Left ventricle myocardium inferior (tissue), 1 donor: ENCODE measurements around the gene CTXN1. TPM values are rescaled to one million over a fixed set of nuclear protein-coding genes. Genes with fewer than 3 reads are reported as not detected.

Experiments used
- DNase-seq: peaks from one replicate; pipeline ENCODE4 v3.0.0-alpha.2; 2020
- H3K27ac ChIP-seq: fragments of 200-600 bp; replicated peaks from 2 replicates; pipeline ENCODE4 v1.8.0; 2021
- H3K27me3 ChIP-seq: fragments of 200-600 bp; 2 replicates; pipeline ENCODE4 v1.8.0; 2021; ENCODE audit warnings: low read depth
- H3K36me3 ChIP-seq: fragments of 200-600 bp; 2 replicates; pipeline ENCODE4 v1.8.0; 2021
- H3K4me1 ChIP-seq: fragments of 200-600 bp; 2 replicates; pipeline ENCODE4 v1.8.0; 2021
- H3K4me3 ChIP-seq: fragments of 200-600 bp; 2 replicates; pipeline ENCODE4 v1.8.0; 2021; ENCODE audit warnings: mild to moderate bottlenecking, moderate library complexity
- H3K9me3 ChIP-seq: fragments of 200-600 bp; replicated peaks from 2 replicates; pipeline ENCODE4 v1.8.0; 2021
- intact Hi-C: fragments of 100-400 bp; cut with micrococcal nuclease; formaldehyde crosslinking; loops from one replicate; pipeline ENCODE4 v1.11.0; 2022
- total RNA-seq: library from RNA; stranded (reverse); fragmentation: NEBNext Ultra II Directional; extraction: Animal tissue kit (Norgen Biotek cat#: 25700); gene quantifications from one replicate; pipeline ENCODE4 v1.2.1, GENCODE V29; 2021
- TF ChIP-seq, protein P1 (sequence below): fragments of 200-600 bp; IDR thresholded peaks from 2 replicates; pipeline ENCODE4 v1.8.0; 2021; ENCODE audit warnings: antibody characterized with exemption, mild to moderate bottlenecking, borderline replicate concordance
- donor health status: DM: no; HTN: yes; CAD: no; lungs with severe emphysema.

The CTXN1 gene
- total RNA-seq, 1 donor from 2014 or later = 0.22 TPM

GRCh38 chr19:7969555-7969939 lies 43.6 kb upstream of the CTXN1 start:
- Histone ChIP-seq H3K36me3 (peaks cover 71% of the 10 kb centered on the region), H3K27ac (no peak overlapping the region), H3K4me3 (no peak overlapping the region), H3K4me1 (peaks cover 16% of the 10 kb centered on the region), H3K9me3 (no peaks in the 10 kb centered on the region), H3K27me3 (no peaks in the 10 kb centered on the region)
- TF ChIP-seq, protein P1, sequence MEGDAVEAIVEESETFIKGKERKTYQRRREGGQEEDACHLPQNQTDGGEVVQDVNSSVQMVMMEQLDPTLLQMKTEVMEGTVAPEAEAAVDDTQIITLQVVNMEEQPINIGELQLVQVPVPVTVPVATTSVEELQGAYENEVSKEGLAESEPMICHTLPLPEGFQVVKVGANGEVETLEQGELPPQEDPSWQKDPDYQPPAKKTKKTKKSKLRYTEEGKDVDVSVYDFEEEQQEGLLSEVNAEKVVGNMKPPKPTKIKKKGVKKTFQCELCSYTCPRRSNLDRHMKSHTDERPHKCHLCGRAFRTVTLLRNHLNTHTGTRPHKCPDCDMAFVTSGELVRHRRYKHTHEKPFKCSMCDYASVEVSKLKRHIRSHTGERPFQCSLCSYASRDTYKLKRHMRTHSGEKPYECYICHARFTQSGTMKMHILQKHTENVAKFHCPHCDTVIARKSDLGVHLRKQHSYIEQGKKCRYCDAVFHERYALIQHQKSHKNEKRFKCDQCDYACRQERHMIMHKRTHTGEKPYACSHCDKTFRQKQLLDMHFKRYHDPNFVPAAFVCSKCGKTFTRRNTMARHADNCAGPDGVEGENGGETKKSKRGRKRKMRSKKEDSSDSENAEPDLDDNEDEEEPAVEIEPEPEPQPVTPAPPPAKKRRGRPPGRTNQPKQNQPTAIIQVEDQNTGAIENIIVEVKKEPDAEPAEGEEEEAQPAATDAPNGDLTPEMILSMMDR = no peak
- no peak for DNase-seq
- intact Hi-C loops = no loop called here

DNA sequence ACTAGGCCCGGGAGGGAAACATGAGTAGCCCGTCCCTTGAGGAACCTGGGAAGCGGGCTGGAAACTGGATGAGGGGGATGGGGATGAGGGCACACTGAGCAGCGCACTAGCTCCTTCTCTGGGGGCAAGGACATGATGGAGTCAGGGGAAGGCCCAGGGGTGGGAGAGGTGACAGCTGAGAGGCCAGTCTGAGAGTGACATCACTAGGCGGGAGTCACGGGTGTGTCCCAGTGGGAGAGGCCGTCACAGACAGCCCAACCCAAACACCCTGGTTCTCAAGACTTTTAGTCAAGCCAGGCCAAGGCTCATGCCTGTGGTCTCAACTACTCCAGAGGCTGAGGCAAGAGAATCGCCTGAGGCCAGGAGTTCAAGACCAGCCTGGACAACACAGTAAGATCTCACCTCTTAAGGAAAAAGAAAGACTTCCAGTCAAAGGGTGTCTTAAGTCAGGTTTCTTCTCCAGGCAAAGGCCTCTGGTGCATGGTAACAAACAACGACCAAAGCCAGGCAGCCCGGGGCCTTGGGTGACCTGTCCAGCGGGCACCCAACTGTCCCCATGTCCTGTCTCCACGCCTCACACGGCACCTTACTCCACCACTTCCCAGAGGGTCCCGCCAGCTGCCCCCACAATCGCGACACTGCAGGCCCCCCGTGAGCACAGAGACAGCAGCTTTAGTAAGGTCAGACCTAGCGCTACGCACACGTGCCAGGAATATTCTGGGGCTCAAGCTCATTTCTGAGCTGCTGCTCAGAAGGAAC lies 43.0 kb upstream of the CTXN1 start:
- H3K27me3 ChIP-seq = no peaks in the 10 kb centered on the region
- peaks cover 10% of the 10 kb centered on the region for H3K4me1 ChIP-seq
- no peak overlapping the region for H3K27ac ChIP-seq
- peaks cover 77% of the 10 kb centered on the region for H3K36me3 ChIP-seq
- H3K9me3 ChIP-seq = no peaks in the 10 kb centered on the region
- intact Hi-C loops = no loop called here
- H3K4me3 ChIP-seq = no peak overlapping the region
- no peak for DNase-seq
- TF ChIP-seq, protein P1 = no peak

- H3K9me3 ChIP-seq = no peaks in the 10 kb centered on the region
- no peak overlapping the region for H3K4me3 ChIP-seq
- peaks cover 5% of the 10 kb centered on the region for H3K4me1 ChIP-seq
- no peak for DNase-seq
- H3K27me3 ChIP-seq = no peaks in the 10 kb centered on the region
- intact Hi-C loops = no loop called here
- TF ChIP-seq, protein P1 = no peak
- peaks cover 78% of the 10 kb centered on the region for H3K36me3 ChIP-seq
- H3K27ac ChIP-seq = no peak overlapping the region
Observed at GRCh38 chr19:7968008-7968795, 42.3 kb upstream of the CTXN1 start.

DNA sequence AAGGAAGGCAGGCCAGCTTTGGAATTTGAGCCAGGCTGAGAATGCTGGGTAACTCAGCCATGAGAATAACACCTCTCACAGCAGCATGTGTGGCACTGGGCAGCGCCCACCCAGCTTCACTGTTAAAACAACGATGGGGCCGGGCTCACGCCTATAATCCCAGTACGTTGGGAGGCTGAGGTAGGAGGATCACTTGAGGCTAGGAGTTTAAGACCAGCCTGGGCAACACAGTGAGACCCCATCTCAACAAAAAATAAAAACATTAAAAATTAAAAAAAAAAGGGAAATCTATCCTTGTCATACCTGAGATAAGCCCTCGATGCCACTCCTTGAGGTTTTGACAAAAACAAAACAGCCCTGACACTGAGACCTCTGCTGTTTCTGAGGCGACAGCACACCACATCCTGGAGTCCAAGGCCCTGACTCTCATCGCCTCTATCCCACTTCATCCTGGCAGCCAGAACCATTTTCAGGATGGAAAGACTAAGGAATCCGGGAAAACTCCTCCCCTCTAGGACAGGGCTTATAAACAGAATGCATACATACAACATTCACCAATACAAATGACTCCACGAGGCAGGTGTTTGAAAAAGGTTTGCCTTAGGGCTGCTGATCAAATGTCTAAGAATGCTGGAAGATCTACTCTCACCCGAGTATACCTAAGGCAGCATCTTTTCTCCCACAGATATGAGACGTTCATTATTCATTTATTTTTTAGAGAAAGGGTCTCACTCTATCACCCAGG lies 40.2 kb upstream of the CTXN1 start:
- Histone ChIP-seq H3K27ac (no peak overlapping the region), H3K4me3 (no peak overlapping the region), H3K4me1 (peaks cover 3% of the 10 kb centered on the region), H3K27me3 (no peaks in the 10 kb centered on the region), H3K9me3 (no peaks in the 10 kb centered on the region), H3K36me3 (peaks cover 78% of the 10 kb centered on the region)
- intact Hi-C loops = no loop called here
- TF ChIP-seq, protein P1 = no peak
- DNase-seq = no peak

DNA sequence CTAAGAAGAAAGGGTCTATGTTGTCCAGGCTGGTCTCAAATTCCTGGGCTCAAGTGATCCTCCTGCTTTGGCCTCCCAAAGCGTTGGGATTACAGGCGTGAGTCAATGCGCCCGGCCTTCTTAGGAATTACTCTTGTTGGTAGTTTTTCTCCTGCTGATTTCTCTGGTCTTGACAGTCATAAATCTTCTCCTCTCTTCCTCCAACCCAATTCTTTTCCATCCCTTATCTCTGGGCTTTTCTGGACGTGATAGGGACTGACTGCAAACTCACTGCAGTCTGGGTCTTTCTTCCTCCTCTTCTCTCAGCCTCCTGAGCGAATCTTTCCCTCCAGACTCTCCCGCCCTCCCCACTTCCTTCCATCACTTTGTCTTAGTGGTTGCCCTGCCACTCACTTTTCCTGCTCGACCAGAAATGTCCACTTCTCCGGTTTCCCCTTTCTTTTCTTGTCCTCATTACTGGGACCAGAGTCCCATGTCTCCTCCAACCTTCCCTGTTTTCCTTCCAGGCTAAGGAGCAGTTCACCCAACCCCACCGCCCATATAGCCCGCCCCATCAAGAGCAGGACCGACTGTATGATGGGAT lies 39.4 kb upstream of the CTXN1 start:
- intact Hi-C loops = no loop called here
- DNase-seq = no peak
- TF ChIP-seq, protein P1 = no peak
- Histone ChIP-seq H3K9me3 (no peaks in the 10 kb centered on the region), H3K27ac (no peak overlapping the region), H3K27me3 (no peaks in the 10 kb centered on the region), H3K36me3 (peaks cover 82% of the 10 kb centered on the region), H3K4me1 (peaks cover 3% of the 10 kb centered on the region), H3K4me3 (no peak overlapping the region)
